Bronchial epithelial cell (primary cell): Measurements from ENCODE around the gene ILK. TPM values are rescaled to one million over a fixed set of nuclear protein-coding genes. Genes with fewer than 3 reads are reported as not detected.

Source experiments
- DNase-seq: peaks from one replicate; pipeline ENCODE4 v3.0.0-alpha.2; 2010; ENCODE audit warnings: low read depth
- FAIRE-seq: peaks from 2 replicates; lab custom pipeline; 2011; peaks lifted over from hg19 to GRCh38; lab: Jason Lieb, UNC
- H3K27me3 ChIP-seq: 2 replicates; pipeline ENCODE4 v1.5.1; 2011; ENCODE audit warnings: low read length; ENCODE audit not compliant: control insufficient read depth, insufficient read depth
- H3K36me3 ChIP-seq: 2 replicates; pipeline ENCODE4 v1.5.1; 2011; ENCODE audit warnings: low read length; ENCODE audit not compliant: control insufficient read depth, insufficient read depth
- H3K4me3 ChIP-seq: 2 replicates; pipeline ENCODE4 v1.5.1; 2011; ENCODE audit warnings: mild to moderate bottlenecking, low read depth, low read length, control low read depth
- total RNA-seq: library from RNA; depleted of rRNA; stranded (reverse); fragments of >200 nt; gene quantifications from 2 replicates; pipeline ENCODE4 v1.2.1, GENCODE V29; 2014
- TF ChIP-seq, protein P1 (sequence below): IDR thresholded peaks from 2 replicates; pipeline ENCODE4 v1.5.1; 2011; ENCODE audit warnings: mild to moderate bottlenecking, moderate library complexity, low read length, control low read depth, inconsistent platforms; ENCODE audit not compliant: insufficient read depth, severe bottlenecking

The ILK gene
- total RNA-seq, 1 donor from 2014 or later: 70.3 TPM

DNA sequence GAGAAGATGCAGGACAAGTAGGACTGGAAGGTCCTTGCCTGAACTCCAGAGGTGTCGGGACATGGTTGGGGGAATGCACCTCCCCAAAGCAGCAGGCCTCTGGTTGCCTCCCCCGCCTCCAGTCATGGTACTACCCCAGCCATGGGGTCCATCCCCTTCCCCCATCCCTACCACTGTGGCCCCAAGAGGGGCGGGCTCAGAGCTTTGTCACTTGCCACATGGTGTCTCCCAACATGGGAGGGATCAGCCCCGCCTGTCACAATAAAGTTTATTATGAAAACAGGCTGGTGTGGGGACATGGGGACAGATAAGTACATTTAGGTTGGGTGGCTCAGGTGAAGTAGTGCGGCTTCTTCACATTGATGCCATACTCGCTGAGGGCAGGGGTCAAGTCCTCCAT lies 7.0 kb downstream of the ILK start:
- FAIRE-seq (no peak), DNase-seq (no peak)
- no peak overlapping the region for H3K4me3 ChIP-seq
- TF ChIP-seq, protein P1, sequence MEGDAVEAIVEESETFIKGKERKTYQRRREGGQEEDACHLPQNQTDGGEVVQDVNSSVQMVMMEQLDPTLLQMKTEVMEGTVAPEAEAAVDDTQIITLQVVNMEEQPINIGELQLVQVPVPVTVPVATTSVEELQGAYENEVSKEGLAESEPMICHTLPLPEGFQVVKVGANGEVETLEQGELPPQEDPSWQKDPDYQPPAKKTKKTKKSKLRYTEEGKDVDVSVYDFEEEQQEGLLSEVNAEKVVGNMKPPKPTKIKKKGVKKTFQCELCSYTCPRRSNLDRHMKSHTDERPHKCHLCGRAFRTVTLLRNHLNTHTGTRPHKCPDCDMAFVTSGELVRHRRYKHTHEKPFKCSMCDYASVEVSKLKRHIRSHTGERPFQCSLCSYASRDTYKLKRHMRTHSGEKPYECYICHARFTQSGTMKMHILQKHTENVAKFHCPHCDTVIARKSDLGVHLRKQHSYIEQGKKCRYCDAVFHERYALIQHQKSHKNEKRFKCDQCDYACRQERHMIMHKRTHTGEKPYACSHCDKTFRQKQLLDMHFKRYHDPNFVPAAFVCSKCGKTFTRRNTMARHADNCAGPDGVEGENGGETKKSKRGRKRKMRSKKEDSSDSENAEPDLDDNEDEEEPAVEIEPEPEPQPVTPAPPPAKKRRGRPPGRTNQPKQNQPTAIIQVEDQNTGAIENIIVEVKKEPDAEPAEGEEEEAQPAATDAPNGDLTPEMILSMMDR: no peak
- H3K27me3 ChIP-seq: no peaks in the 10 kb centered on the region
- H3K36me3 ChIP-seq: peaks cover 24% of the 10 kb centered on the region

DNA sequence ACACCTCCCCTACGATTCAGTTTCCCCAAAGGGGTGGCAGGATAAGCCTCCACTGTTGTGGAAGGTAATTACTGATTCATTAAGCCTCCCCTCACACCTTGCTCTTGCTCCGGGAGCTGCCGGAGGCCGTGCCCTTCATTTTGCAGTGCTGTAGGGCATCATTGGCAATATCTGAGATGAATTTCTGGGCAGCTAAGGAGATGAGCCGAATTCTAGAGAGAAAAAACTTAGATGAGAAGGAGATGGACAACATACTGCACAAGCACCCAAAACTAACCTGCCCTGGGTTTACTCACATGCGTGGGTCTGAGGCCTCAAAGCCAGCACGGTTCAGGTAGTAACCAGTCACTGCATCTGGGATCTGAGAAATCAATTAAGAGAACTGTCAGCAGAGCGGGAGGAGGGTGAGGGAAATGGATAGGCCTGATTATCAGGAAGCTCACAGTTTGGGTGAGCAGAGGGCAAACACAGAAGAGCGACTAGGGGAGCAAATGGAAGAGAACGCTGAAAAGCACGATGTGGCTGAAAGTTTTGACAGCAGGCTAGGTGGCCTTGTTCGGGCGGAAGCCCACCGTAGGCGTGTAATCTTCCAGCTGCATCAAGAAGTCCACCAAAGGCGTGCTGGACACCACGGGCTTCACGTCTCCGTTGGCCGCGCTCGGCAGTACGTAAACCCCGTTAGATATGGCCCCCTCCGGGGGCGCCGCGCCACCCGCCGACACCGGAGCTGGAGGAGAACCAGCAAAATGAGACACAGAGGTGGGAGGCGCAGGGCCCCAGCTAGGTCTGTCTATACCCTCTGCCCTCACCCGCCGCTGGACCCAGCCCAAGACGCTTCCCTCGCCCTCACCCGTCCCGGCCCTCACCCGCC lies 7.8 kb downstream of the ILK start:
- Histone ChIP-seq H3K27me3 (no peaks in the 10 kb centered on the region), H3K4me3 (peak overlapping the region; percentile 78), H3K36me3 (peaks cover 24% of the 10 kb centered on the region)
- TF ChIP-seq, protein P1: no peak
- FAIRE-seq (no peak), DNase-seq (no peak)

DNA sequence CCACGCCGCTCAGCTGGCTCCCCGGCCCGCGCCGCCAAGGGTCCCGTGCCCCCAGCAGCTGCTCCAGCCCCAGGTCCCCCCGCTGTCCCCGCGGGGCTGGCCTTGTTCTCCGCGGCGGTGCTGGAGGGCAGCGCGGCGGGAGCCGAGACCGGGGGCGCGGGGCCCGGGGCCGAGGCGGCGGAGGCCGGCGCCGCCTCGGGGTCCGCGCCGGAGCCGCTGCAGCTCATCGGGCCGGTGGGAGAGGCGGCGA lies 8.3 kb downstream of the ILK start:
- H3K4me3 ChIP-seq: peak overlapping the region; percentile 78
- no peak for FAIRE-seq
- no peak for DNase-seq
- H3K36me3 ChIP-seq: peaks cover 28% of the 10 kb centered on the region
- H3K27me3 ChIP-seq: no peaks in the 10 kb centered on the region
- TF ChIP-seq, protein P1: no peak

DNA sequence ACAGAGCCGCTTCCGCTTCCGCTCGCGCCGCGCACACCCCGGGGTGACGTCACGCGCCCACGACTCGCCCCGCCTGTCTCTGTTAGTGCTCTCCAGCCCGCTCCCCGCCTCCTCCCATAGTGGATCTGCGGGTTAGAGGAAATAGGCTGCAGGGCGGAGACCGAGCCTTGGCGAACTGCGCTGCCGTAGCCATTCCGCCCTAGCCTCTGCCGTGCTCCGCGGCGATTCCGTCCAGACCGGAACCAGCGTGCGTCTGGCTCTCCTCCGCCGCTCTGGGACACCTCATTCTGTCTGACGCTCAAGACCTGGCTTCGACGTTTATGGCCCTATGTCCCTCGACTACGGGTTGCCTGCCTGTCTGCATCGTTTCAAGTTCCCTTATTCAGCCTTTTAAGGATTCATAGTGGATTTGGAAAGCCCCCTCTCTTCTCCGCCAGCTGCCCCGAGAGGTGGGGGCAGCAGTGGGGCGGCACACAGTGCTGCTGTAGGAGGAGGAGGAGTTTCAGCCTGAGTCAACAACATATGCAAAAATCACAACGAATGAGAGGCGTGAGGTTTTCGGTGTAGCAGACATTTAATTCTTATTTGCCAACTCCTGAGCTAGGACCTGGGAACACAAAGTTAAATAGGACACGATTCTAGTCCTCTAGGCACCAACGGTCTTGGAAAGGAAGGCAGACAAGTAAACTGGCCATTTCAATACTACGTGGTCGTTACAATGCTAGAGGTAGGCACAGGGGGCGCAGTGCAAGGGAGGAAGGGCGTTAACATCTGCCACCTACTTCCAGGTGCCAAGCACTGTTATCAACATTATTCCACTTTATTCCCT lies 8.9 kb downstream of the ILK start, which contains the start of gene TAF10:
TSS of gene TAF10 (minus strand) at position 4 of the 829 bp plus-strand sequence. CDS start 27 bp downstream, outside the sequence.
- TF ChIP-seq, protein P1: peak; percentile 52
- H3K36me3 ChIP-seq: peaks cover 29% of the 10 kb centered on the region
- no peak for FAIRE-seq

DNA sequence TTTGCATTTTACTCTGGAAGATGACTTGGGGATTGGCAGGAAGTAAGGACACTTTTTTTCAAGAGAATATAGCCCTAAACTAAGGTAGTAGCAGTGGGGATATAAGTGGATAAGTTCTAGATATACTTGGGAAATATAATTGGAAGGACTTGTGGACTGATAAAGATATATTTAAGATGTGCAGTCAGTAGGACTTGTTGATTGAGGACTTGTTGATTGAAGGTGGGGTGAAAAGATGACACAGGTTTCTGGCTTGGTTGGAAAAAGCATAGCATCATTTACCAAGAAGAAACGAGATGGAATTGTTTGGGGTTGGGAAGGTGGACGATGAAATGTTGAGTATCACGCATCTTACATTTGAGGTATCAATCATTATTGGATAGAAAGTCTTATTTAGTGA lies 9.9 kb downstream of the ILK start:
- H3K36me3 ChIP-seq: peaks cover 22% of the 10 kb centered on the region
- TF ChIP-seq, protein P1: no peak
- no peak overlapping the region for H3K4me3 ChIP-seq
- FAIRE-seq (no peak), DNase-seq (no peak)
- no peaks in the 10 kb centered on the region for H3K27me3 ChIP-seq

More for the DNA sequence above, 8.9 kb downstream of the ILK start, which contains the start of gene TAF10:
- no peaks in the 10 kb centered on the region for H3K27me3 ChIP-seq
- peak within 1 kb of the TSS; percentile 78 for H3K4me3 ChIP-seq
- DNase-seq: peak; percentile 91
